Hepatic stellate cell (primary cell): Measurements from ENCODE around the gene SMIM45.

ENCODE experiments used
- DNase-seq: peaks from one replicate; pipeline ENCODE4 v3.0.0; 2011; ENCODE audit warnings: low spot score

The SMIM45 gene

DNA sequence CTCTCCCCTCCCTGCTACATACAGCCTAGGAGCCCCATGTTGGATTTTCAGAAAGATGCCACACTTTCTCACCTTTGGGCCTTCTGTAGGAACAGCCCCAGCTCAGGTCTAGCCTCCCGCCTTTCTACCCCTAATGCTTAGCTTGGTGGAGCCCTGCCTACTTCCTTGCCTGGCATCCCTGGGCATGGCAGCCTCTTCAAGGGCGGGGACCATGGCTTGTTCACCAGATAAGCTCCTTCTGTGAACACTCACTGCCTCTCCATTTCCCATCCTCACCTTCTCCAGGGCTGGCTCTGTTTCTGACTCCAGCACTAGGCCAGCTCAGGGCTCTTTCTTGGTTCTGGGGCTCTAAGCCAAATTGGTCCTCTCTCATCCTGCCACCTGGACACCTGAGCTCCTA lies 18.7 kb downstream of the SMIM45 start:
- no peak for DNase-seq

DNA sequence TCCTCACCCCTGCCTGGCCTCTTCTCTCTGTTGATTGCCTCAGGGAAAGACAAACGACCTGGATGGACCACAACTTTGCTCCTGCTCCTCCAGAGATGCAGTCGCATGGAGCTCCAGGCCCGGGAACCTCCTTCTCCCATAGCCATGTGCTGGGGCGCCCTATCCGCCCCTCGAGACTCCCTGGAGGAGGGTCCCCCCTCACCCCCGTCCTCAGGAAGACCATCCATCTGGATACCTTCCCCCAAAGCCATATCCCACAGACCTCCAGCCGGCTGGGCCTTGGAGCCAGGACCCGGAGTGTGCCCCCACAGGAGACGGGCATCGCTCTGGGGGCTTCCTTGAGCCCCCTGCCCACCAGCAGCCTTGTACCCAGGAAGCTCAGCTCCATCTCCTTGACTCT lies 19.5 kb downstream of the SMIM45 start:
- DNase-seq = no peak

DNA sequence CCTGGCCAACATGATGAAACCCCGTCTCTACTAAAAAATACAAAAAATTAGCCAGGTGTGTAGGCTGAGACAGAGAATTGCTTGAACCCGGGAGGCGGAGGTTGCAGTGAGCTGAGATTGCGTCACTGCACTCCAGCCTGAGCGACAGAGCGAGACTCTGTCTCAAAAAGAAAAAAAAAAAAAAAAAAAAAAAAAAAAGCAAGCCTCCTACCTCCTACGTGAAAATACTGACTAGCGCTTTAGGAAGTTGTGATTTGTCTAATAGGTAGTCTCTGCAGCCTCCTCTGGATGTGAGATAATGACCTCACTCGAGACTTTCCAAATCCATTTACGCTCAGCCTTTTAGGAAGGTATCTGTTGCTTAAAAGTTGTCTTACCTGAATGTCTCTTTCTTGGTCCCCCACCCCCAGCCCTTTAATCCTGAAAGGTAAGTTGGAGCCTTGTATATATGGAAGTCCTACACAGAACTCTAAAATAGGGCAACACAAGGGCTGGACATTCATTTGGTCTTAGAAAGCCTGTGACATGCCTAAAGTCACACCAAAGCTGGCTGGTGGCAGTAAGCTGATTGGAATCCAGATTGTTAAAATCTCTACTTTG lies 22.8 kb downstream of the SMIM45 start:
- no peak for DNase-seq

DNA sequence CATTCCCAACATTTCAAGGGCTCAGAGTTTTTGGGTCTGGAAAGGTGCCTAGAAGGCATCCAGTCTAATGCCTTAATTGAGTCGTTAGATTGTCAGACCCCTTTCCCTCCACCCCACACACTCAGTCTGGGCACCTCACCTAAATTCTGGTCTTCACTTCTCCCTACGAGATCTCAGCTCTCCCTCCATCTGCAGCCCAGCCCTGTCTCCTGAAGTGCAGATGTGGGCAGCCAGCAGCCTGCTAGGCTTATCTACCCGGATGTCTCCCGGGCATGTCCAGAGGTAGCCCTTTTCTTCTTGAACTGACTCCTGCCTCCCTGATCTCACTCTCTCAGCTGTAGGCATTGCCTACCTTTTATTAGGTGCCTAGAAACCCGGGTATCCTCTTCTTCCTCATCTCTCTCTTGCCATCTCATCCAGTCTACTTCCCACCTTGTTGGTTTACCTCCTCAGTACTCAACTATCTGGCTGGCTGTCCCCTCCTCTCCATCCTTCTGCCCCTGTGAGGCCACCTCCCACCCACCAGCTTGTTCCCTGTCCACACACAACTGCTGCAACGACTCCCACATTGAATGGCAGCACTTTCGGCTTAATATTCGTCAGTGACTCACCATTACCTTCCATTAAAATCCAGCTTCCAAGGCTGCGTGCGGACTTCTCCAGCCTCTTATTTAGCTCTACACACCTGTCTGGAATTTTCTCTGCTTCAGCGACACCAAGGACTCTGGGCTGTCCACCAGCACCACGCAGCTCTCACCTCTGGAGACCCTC lies 23.5 kb downstream of the SMIM45 start:
- no peak for DNase-seq

DNA sequence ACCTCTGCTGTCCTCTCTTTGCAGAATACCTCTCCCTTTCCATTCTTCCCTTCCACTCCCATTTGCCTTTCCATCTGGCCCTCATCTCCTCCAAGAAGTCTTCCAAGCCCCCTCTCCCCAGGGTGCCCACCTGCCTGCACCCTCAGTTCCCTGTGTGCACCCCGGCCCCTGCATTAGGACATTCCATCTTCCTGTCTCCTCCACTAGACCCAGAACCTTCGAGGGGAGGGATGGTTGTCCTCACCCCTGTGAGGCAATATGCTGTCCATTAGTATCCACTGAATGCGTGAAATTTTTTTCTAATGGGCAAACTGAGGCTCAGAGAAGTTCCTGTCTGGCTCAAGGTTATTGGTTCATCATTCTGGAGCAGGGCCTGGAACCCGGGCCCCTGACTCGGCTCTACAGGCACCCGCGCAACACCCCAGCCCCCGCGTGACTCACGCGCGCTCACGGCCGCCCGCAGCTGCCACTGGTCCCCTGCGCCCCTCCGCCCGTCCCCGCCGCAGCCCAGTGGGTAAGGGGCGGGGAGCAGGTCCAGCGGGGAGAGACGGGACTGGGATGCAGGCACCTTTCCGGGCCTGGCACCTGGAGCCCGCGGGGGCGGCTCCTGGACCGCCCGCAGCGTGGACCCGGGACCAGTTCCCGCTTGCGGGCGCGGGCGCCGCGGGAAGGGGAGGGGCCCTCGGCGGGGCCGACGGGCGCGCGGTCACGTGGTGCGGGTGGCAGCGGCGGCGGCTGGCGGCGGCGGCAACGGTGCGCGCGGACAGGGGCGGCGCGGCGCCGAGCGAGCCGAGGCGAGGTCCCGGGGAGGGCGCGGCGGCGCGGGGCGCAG lies 24.3 kb downstream of the SMIM45 start:
- DNase-seq = no peak

DNA sequence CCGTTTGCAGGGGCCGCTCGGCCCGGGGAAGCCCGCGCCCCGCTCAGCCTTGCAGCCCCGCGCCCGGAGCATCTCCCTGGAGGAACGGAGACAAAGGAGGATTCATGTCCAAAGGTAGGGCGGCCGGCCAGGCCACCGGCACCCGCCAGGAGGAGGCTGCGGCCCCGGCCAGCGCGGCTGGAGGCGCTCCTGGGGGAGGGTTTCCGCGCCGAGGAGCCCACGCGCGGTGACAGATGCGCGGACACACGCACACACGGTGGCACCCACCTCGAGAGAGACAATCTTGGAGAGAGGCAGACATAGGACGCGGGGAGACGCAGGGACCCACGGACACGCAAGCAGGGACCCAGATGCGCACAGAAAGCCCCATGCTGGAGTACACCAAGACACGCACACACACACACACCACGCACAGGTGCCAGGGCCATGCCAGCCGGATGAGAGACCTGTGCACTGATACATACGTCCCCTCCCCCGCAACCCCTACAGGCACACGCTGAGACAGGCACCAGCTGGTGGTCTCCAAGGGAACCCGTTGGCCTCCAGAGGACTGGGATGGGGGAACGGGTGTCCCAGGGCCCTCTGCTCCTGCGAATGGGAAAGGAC lies 25.1 kb downstream of the SMIM45 start:
- DNase-seq = no peak

DNA sequence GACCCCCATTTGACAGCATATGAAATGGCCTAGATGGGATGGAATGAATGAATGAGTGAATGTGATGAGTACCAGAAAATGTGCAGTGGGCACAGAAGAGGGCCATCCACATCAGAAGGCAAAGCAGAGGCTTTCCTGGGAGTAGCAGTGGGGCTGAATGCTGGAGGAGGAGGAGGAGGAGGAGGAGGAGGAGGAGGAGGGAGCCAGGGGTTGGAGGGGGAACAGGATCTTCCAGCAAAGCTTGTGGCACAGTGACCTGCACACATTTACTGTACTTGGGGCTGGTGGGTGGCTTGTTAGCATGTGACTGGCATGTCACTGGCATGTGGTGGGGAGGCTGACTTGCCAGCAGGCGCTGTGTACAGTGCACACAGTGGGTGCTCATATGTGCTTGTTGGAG lies 26.8 kb downstream of the SMIM45 start:
- no peak for DNase-seq

DNA sequence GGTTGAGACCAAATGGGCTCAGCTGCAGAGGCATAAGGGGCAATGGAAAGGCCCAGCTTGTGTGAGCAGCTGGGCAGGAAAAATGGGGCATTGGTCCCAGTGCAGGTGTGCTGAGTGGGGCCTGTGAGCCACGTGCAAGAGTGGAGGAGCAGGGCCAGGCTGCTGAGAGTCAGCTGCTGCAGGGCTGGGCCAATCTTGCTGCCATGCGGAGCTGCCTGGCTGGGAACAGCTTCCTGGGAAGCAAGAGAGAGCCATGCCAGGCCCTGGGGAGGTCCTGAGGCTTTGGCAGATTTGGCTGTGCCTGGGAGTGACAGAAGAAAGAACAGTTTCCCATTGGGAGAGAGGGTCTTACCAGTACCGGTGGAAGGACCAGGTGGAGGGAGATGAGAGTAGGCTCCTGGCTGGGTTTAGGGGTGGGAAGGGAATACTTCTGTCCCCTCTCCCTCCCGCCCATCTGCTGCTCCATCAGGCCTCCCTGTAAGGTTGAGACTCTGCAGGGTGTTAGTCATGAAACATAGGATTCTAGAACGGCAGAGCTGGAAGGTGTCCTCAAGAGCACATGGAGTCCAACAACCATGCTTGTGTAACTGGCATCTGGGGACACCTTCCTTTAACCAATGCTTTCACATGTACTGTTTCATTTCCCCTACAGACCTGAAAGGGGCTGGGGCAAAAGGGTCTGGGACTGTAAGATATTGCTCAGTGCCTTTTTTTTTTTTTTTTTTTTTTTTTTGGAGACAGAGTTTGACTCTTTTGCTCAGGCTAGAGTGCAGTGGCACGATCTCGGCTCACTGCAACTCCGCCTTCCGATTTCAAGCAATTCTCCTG lies 27.7 kb downstream of the SMIM45 start:
- DNase-seq = no peak

DNA sequence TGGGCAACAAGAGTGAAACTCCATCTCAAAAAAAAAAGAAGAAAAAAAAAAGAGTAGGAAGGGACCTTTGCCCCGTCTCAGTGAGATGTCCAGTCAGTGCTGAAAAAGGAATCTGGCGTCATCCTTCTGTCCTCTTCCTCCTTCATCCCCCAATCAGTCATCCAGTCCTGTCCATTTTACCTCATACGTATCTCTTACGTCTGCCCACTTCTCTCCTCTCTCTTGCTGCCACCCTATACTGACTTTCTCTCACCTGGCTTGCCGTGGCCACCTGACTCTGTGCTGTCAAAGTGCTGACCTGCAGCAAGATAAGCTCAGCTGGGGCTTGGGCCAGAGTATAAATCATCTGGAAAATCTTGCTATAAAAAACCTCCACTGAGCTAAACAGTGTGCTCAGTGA lies 30.9 kb downstream of the SMIM45 start:
- DNase-seq = no peak

DNA sequence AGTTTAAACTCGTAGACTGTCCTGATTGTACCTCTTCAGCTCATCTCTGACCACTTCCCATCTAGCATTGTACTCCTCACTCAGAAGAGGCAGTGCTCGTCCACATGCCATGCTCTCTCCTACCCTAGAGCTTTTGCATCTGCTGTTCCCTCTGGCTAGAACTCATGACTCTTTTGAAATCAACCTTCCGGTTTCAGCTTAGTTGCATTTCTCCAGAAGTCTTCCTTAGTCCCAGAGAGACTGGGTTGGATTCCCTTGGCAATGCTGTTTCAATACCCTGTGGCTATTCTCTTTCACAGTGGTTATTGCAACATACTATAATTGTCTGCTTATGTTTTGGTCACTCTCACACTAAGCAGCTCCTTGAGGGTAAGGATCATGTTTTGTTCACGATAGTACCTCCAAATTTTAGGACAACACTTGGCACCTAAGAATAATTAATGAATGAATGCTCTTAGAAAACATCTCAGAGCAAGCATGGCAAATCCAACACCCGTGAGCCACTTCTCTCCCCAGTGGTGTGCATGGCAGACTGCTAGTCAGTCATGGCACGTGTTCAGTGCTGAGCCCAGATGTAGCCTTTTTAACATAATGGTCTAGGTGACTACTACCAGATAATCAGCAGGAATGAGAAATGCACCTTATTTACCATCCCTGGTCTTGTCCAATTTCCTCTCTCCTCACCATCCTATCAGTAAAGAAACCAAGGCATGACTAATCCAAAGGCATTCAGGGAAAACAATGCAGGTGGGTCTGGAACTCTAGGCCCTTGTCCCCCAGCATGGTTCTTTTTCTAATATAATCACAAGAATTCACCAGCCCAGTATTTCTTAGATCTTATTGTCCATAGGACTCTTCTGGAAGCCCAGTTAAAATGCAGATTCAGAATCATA lies 31.8 kb downstream of the SMIM45 start:
- no peak for DNase-seq

DNA sequence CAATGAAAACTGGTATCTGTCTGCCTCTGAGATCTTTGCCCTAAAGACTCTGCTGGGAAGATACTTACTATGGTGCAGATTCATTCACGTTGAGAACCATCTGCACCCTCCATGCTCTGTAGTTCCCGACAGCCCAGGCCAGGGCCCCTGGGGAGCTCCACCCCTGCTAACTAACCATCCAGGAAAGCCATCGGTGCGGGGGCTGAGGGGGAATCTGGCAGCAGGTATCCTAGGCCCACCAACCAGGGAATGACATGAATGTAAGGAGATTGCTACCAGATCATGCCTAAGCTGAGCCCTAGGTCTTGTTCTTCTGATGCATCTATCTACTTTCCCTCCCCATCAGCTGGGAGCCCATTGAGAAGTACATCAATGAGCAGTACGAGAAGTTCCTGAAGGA lies 35.3 kb downstream of the SMIM45 start:
- no peak for DNase-seq

DNA sequence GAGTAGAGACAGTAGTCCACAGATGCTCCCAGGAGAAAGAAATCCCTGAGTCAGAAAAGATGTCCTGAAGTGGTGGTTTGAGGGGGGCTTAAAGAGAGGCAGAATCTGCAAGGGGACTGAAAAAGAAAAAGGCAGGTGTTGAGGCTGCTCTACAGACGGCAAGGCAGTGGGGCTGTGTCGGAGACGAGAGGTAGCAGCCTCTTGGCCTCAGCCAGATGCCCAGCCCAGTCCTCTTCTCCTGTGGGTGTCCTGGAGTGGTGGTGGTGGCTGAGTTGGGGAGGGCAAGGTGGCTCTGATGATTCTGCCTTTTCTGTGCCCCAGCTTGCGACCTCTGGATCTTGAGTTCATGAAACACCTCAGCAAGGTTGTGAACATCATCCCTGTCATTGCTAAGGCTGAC lies 37.3 kb downstream of the SMIM45 start:
- DNase-seq = no peak

DNA sequence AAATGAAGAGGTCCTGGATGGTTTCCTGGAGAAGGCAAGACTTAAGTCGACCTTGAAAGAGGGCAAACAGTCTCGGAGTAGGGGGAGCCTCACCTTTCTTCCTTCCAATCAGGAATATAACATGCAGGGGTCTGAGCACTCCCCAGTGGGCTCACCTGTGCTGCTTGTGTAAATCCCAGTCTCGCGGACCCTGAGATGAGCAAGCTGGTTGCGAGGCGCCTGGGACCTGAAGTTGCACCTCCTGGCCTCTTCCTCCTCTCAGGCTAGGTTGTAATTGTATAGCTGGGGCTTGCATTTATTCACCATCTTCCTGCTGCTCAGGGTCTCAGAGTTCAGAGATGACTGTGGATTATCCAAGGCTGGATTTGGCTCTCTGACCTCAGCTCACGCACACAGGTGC lies 39.2 kb downstream of the SMIM45 start:
- DNase-seq = no peak

DNA sequence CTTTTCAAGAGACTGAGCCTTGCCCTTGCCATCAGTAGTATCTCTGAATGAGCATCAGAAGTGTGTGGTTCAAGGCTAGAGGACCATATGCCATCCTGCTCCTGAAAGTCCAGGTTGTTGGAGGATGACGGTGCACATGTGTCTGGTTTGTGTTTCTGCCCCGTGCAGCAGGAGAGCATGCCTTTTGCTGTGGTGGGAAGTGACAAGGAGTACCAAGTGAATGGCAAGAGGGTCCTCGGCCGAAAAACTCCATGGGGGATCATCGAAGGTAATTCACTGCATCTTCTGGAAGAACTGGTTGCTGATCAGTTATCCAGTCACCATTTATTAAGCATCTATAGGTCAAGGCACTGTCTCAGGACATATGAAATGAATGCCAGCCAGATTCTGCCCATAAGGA lies 40.5 kb downstream of the SMIM45 start:
- DNase-seq = no peak

DNA sequence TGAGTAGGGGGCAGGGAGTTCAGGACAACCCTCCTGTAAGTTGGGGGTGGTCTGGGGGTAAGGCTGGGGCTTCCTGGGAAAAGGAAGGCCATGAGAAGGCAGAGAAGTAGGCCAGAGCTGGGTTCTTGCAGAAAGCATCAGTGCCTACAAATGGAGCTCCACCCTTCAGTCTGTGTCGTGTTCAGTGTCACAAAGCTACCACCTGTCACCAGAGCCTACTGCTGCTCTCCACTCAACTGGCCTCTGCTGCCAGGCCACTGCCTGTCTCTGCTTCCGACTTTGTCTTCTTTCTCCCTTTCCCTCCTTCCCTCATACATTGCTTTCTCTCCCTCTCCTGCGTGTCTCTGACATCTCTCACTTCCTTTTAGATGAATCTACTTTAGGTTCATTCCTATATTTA lies 43.3 kb downstream of the SMIM45 start:
- no peak for DNase-seq

DNA sequence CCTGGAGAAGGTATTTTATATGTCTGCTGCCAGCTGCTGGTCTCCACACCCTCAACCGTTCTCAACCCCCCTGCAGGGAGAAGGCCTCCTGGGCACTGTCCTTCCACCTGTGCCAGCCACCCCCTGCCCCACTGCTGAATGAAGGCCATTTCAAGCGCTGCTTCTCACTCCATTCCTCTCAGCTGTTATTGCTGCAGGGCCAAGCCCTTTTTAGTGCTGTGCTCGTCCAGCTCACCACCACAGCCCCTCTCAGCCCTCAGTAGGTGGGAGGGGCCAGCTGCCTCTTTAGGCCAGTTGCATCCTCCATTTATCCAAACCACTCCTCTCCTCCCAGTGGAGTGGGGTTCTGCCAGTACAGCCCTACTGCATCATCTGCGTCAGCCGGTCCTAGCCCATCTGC lies 44.9 kb downstream of the SMIM45 start:
- no peak for DNase-seq

DNA sequence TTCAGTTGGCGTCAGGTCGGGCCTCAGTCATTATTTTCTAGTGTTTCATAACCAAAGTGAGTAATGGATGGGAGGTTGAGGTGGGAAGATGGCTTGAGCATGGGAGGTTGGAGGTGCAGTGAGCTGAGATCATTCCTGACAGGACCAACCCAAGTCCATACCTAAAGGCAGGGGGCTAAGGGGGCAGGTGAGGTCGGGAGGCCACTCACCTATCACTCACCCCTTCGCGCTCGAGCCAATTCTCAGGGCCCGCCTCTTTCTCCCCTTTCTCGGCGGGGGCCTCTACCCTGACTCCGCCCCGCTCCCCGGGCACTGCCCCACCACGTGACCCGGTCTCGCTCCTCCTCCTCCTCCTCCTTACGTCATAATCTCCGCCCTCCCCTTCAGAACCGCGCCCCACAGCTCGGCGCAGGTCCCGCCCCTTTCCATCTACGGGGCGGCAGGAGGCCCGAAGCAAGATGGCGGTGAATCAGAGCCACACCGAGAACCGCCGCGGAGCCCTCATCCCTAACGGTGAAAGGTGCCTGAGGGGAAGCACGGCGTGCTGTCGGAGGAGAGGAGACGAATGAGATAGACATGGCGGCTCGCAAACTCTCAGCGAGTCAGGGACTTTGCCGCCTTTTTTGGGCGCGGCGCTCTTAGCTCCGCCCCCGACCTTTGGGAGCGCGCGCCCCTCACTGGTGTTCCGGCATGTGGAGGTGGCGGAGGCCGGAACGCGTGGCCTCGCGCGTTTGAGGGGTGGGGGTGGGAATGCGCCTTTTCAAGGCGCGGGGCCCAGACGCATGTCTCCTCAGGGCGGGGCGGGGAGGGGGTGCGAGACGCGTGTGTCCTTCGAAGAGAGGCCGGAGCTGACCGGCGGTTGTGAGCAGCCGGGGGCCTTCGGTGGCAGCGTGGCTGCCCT lies 46.7 kb downstream of the SMIM45 start, which contains the start of gene WBP2NL:
TSS of gene WBP2NL (plus strand) at position 428 of the 901 bp plus-strand sequence. CDS start at position 459, 31 bp downstream.
- DNase-seq = peak; percentile 58

DNA sequence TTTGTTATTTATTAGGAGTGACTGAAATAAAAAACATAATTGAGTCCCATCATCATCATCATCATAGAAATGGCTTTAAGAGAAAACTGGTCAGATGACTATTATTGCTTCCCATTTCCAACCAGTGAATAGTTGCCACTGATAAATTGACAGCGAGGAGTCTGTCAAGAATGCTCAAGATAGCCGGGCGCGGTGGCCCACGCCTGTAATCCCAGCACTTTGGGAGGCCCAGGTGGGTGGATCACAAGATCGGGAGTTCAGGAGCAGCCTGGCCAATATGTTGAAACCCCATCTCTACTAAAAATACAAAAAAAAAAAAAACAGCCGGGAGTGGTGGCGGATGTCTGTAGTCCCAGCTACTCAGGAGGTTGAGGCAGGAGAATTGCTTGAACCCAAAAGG lies 48.5 kb downstream of the SMIM45 start:
- DNase-seq = no peak

DNA sequence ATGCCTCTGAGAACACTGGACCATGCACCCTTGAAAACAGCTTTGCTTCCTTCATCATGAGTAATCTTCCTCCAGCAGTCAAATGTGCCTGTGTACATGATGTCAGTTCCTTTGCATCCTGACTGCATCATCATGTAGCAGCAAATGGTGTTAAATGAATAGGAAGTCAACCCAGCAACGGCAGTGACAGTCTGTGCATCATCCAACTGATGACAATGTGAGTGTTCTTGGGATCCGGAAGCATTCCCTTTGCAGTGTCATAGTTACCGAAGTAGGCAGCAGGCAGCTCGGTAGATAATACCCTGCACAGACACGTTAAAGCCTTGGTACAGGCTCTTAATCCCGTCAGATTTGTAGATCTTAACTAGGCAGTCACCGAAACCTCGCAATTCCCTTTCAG lies 49.2 kb downstream of the SMIM45 start:
- no peak for DNase-seq

DNA sequence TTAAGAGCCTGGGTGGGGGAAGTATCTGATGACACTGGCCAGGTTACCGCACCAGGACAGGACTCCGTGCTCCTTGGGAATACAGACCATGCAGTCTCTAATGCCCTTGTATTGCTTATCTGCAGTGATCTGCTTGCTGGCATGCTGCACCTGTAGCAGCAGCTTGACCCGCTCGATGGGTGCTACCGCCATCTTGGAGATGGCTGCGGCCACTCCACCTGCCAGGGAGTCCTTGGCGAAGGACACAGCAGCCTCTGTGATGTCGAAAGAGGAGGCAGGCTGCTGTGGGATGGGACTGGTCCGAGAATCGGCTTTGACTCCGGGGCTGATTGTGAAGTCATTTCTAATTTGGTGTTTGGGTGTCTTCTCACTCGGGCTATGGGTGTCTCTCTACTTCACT lies 49.8 kb downstream of the SMIM45 start:
- no peak for DNase-seq
